Astrocyte of the spinal cord (primary cell): ENCODE results near the gene VPS4B.

ENCODE experiments used
- DNase-seq: peaks from one replicate; pipeline ENCODE4 v3.0.0; 2011; ENCODE audit warnings: low read depth, low spot score
- H3K4me3 ChIP-seq: 2 replicates; pipeline ENCODE4 v1.5.1; 2011; ENCODE audit warnings: low read depth, mild to moderate bottlenecking, low read length, moderate library complexity
- CTCF ChIP-seq: IDR thresholded peaks from 2 replicates; pipeline ENCODE4 v1.5.1; 2012; ENCODE audit warnings: low read depth, mild to moderate bottlenecking, low read length, inconsistent platforms
- in situ Hi-C: cut with HindIII; loops from 2 replicates; pipeline ENCODE4 v1.10.0; 2017; ENCODE audit warnings: low sequenced_read_pairs

The VPS4B gene

GRCh38 chr18:63397349-63397748, 24.9 kb downstream of the VPS4B start:
- in situ Hi-C loops: no loop called here
- no peak for DNase-seq
- no peak overlapping the region for H3K4me3 ChIP-seq
- no peak for TF ChIP-seq CTCF

- no peak for TF ChIP-seq CTCF
- no peak overlapping the region for H3K4me3 ChIP-seq
- in situ Hi-C loops: no loop called here
- no peak for DNase-seq
Measured at GRCh38 chr18:63395503-63395902, 26.8 kb downstream of the VPS4B start.

GRCh38 chr18:63394954-63395353, 27.3 kb downstream of the VPS4B start:
- H3K4me3 ChIP-seq: no peak overlapping the region
- in situ Hi-C loops: no loop called here
- DNase-seq: no peak
- TF ChIP-seq CTCF: no peak

- H3K4me3 ChIP-seq: no peak overlapping the region
- in situ Hi-C loops: no loop called here
- no peak for TF ChIP-seq CTCF
- DNase-seq: no peak
Measured at GRCh38 chr18:63387861-63388260, 34.4 kb downstream of the VPS4B start.

GRCh38 chr18:63382843-63383242, 39.4 kb downstream of the VPS4B start:
- TF ChIP-seq CTCF: no peak
- no peak overlapping the region for H3K4me3 ChIP-seq
- in situ Hi-C loops: no loop called here
- no peak for DNase-seq

GRCh38 chr18:63379639-63379962, 42.7 kb downstream of the VPS4B start:
- in situ Hi-C loops: no loop called here
- no peak for TF ChIP-seq CTCF
- H3K4me3 ChIP-seq: no peak overlapping the region
- DNase-seq: peak; percentile 46

GRCh38 chr18:63378919-63379638, 43.2 kb downstream of the VPS4B start:
- in situ Hi-C loops: no loop called here
- TF ChIP-seq CTCF: no peak
- no peak overlapping the region for H3K4me3 ChIP-seq
- peak; percentile 18 for DNase-seq
